K562 (cell line): ENCODE results near the gene CAGE1. TPM values are rescaled to one million over a fixed set of nuclear protein-coding genes. Genes with fewer than 3 reads are reported as not detected.
A peak's percentile ranks its signal among the peaks of the same experiment; 100 is the strongest.

ENCODE experiments used
- ATAC-seq: fragments of 200-7000 bp; cut with Tn5 transposase; 3 replicates; pipeline ENCODE4 v1.9.1; 2020; ENCODE audit warnings: moderate library complexity
- BruUV-seq: library from RNA; stranded (reverse); fragments of 400-500 nt; replicated peaks from 2 replicates; lab custom pipeline; 2021; lab: Mats Ljungman, UMichigan
- CTCF ChIA-PET: fragments of 300-600 bp; formaldehyde crosslinking; extraction: SDS; loops from one replicate; lab custom pipeline; 2021; ENCODE audit warnings: low intra/inter-chr PET ratio; lab: Yijun Ruan, JAX
- POLR2A ChIA-PET: fragments of 300-600, 350-650 bp; sonication (Branson Sonifier 250); formaldehyde crosslinking; extraction: SDS; loops from one replicate; lab custom pipeline; 2021; ENCODE audit warnings: antibody characterized with exemption, inconsistent platforms; lab: Yijun Ruan, JAX
- DNase-seq, 4 experiments: peaks; one replicate each; pipeline versions ENCODE4 v3.0.0 to v3.0.0-alpha.2; 2011 to 2018; ENCODE audit warnings: low spot score in 3 of 4, mixed read lengths in 3 of 4; ENCODE audit errors: extremely low read depth in 1 of 4
- FAIRE-seq: peaks from 2 replicates; lab custom pipeline; 2011; peaks lifted over from hg19 to GRCh38; lab: Jason Lieb, UNC
- H2AFZ ChIP-seq: 2 replicates; pipeline ENCODE4 v1.6.0; 2011; ENCODE audit warnings: low read depth, low read length, control low read depth, inconsistent platforms
- H3K27ac ChIP-seq: fragments of 200-600 bp; 3 replicates; pipeline ENCODE4 v1.8.0; 2011; ENCODE audit warnings: low read depth, mild to moderate bottlenecking, control low read depth, inconsistent platforms, low read length, moderate library complexity, mixed read lengths; ENCODE audit errors: extremely low read depth
- H3K27me3 ChIP-seq, 2 experiments: fragments of 300-600 bp in 1 of 2; 2 replicates in 1 of 2; 3 replicates in 1 of 2; pipeline versions ENCODE4 v1.6.0 to v1.8.0; 2011; ENCODE audit warnings: inconsistent platforms in 2 of 2, low read length in 2 of 2, mild to moderate bottlenecking in 1 of 2, mixed read lengths in 1 of 2, moderate library complexity in 1 of 2; ENCODE audit not compliant: control insufficient read depth in 2 of 2, insufficient read depth in 2 of 2
- H3K36me3 ChIP-seq: fragments of 300-600 bp; 3 replicates; pipeline ENCODE4 v1.8.0; 2011; ENCODE audit warnings: mild to moderate bottlenecking, low read length, inconsistent platforms; ENCODE audit not compliant: control insufficient read depth, insufficient read depth
- H3K4me1 ChIP-seq, 2 experiments: fragments of 200-600 bp in 1 of 2; replicated peaks in 1 of 2; 2 replicates in 1 of 2; 3 replicates in 1 of 2; pipeline versions ENCODE4 v1.5.1 to v1.8.0; 2011; ENCODE audit warnings: inconsistent platforms in 2 of 2, low read length in 2 of 2, mild to moderate bottlenecking in 1 of 2, mixed read lengths in 1 of 2, moderate library complexity in 1 of 2; ENCODE audit not compliant: control insufficient read depth in 2 of 2, insufficient read depth in 2 of 2
- H3K4me2 ChIP-seq: 2 replicates; pipeline ENCODE4 v1.6.1; 2011; ENCODE audit warnings: low read length, control low read depth, inconsistent platforms, mixed read lengths; ENCODE audit not compliant: insufficient read depth
- H3K4me3 ChIP-seq: fragments of 200-600 bp; sonication (generic), shearing (Covaris generic); 2 replicates; pipeline ENCODE4 v1.5.1; 2016; ENCODE audit warnings: control low read depth, inconsistent platforms
- H3K79me2 ChIP-seq: fragments of 200-600 bp; 3 replicates; pipeline ENCODE4 v1.8.0; 2011; ENCODE audit warnings: low read length, inconsistent platforms; ENCODE audit not compliant: control insufficient read depth, insufficient read depth
- H3K9ac ChIP-seq, 2 experiments: 2 replicates each; pipeline versions ENCODE4 v1.6.0 to v1.6.1; 2011; ENCODE audit warnings: low read depth in 2 of 2, low read length in 2 of 2, control low read depth in 1 of 2, inconsistent platforms in 1 of 2, mild to moderate bottlenecking in 1 of 2, mixed read lengths in 1 of 2; ENCODE audit not compliant: insufficient read depth in 1 of 2
- H3K9me1 ChIP-seq: one replicate; pipeline ENCODE4 v1.6.0; 2011; ENCODE audit warnings: inconsistent platforms, mild to moderate bottlenecking, low read length, moderate library complexity; ENCODE audit not compliant: control insufficient read depth, insufficient read depth
- H3K9me3 ChIP-seq: replicated peaks from 2 replicates; pipeline ENCODE4 v1.5.1; 2011; ENCODE audit warnings: low read depth, low read length, inconsistent platforms; ENCODE audit not compliant: control insufficient read depth, insufficient read depth
- H4K20me1 ChIP-seq: replicated peaks from 2 replicates; pipeline ENCODE4 v1.6.1; 2011; ENCODE audit warnings: low read length, inconsistent platforms, mixed read lengths; ENCODE audit not compliant: control insufficient read depth, insufficient read depth
- DIDO1 ChIP-seq: fragments of 450-650 bp; IDR thresholded peaks from 2 replicates; pipeline ENCODE4 v1.6.1; 2016; ENCODE audit warnings: low read depth, missing biosample characterization, missing genetic modification characterization
- FOXK2 ChIP-seq, 2 experiments: fragments of 450-650 bp; IDR thresholded peaks in 1 of 2; conservative IDR thresholded peaks in 1 of 2; 2 replicates each; pipeline ENCODE4 v1.6.1; 2016; ENCODE audit warnings: low read depth in 2 of 2, mild to moderate bottlenecking in 1 of 2
- PBX2 ChIP-seq, 2 experiments: IDR thresholded peaks in 1 of 2; conservative IDR thresholded peaks in 1 of 2; 2 replicates each; pipeline ENCODE4 v1.6.1; 2016; ENCODE audit warnings: low read depth in 2 of 2, mild to moderate bottlenecking in 1 of 2, missing compliant biosample characterization in 1 of 2, missing genetic modification characterization in 1 of 2, moderate library complexity in 1 of 2
- PML ChIP-seq: IDR thresholded peaks from 2 replicates; pipeline ENCODE4 v1.6.1; 2012; ENCODE audit warnings: low read length, inconsistent platforms
- ZFPM2 ChIP-seq: fragments of 250-450 bp; sonication (Bioruptor Pico); IDR thresholded peaks from 2 replicates; pipeline ENCODE4 v1.5.1; 2022; ENCODE audit warnings: mild to moderate bottlenecking
- ZNF121 ChIP-seq: sonication (generic); formaldehyde crosslinking; conservative IDR thresholded peaks from 2 replicates; pipeline ENCODE4 v1.8.0; 2022; ENCODE audit warnings: missing genetic modification reagents
- WGBS: fragments of 100-300 bp; shearing (Covaris generic); methylation state at CpG from one replicate; pipeline ENCODE4 v1.1.6; 2016; ENCODE audit warnings: low coverage, mixed read lengths; ENCODE audit not compliant: insufficient coverage; ENCODE audit errors: missing lambda C conversion rate; 5-methylcytosine and 5-hydroxymethylcytosine counted together
- in situ Hi-C: fragments of 300-500 bp; cut with MboI; formaldehyde crosslinking; loops from 4 replicates; pipeline ENCODE4 v1.15.0; 2018; ENCODE audit warnings: inconsistent platforms, mixed read lengths
- intact Hi-C: fragments of 100-400 bp; cut with micrococcal nuclease; formaldehyde crosslinking; loops from 2 replicates; pipeline ENCODE4 v1.14.2; 2022
- polyA plus RNA-seq, 8 experiments: library from polyadenylated mRNA; depleted of rRNA in 4 of 8; stranded (reverse) in 5 of 8; unstranded in 3 of 8; fragments of >200 nt; fragmentation: Nextera tagmentation in 2 of 8; fragmentation: Illumina TruSeq in 1 of 8; extraction: Ambion mirVana in 2 of 8; extraction: Trizol in 1 of 8; gene quantifications; 2 replicates each; pipeline versions ENCODE4 v1.2.1 to v1.2.3, GENCODE V29; 2011 to 2014; ENCODE audit warnings: inconsistent platforms in 1 of 8, missing spikeins in 1 of 8
- total RNA-seq, 7 experiments: library from RNA; depleted of rRNA in 6 of 7; stranded (reverse); fragments of >200 nt in 6 of 7; fragmentation: Illumina TruSeq in 2 of 7; extraction: Trizol in 2 of 7; gene quantifications; 2 replicates each; pipeline versions ENCODE4 v1.2.1 to v1.2.3, GENCODE V29; 2011 to 2021; ENCODE audit warnings: low replicate concordance in 1 of 7

CAGE1 gene
- total and polyA plus RNA-seq, 9 of the 15 experiments (the other 6 are each of a cell fraction or from before 2014, with no cell fraction given): 0.13 to 0.33 (median 0.18) TPM; not detected in 4

- H4K20me1 ChIP-seq: no peaks in the 10 kb centered on the region; the same call in 1 of the 2 replicates
- intact Hi-C loops (no loop called here), in situ Hi-C loops (no loop called here)
- ChIA-PET CTCF (interaction anchor here (0.7 kb wide), 1 partner anchor 591 kb away, joined by 3 read pairs; no protein-coding TSS in a partner anchor), POLR2A (interaction anchor here (1.0 kb wide), 1 partner anchor 30 kb away, joined by 5 read pairs; no protein-coding TSS in a partner anchor)
- H3K36me3 ChIP-seq: peaks cover 67% of the 10 kb centered on the region
- 0 out of 2 replicates have a peak, but pooled peaks have one; percentile 33 for TF ChIP-seq ZFPM2 (CRISPR knock-in tag)
- no peak for TF ChIP-seq DIDO1 (tag)
- 0 out of 2 replicates have a peak, but pooled peaks have one; percentile 20 for TF ChIP-seq PML
- TF ChIP-seq ZNF121: peak; percentile 23; the same call in 1 of the 2 replicates
- no peak for TF ChIP-seq PBX2 (CRISPR knock-in tag; IDR thresholded peaks at IDR 0.05; ENCODE audit: low read depth)
- TF ChIP-seq PBX2 (tag; conservative IDR thresholded peaks at IDR 0.05; ENCODE audit: low read depth): no peak
- TF ChIP-seq FOXK2 (conservative IDR thresholded peaks at IDR 0.05 in 1 of 2, IDR thresholded peaks at IDR 0.05 in 1 of 2; ENCODE audit: low read depth in 2 of 2): no peak
- no peak overlapping the region for H3K4me2 ChIP-seq
- no peaks in the 10 kb centered on the region for H3K9me3 ChIP-seq
- no peaks in the 10 kb centered on the region for H3K9me1 ChIP-seq
- FAIRE-seq (no peak), DNase-seq (no peak), ATAC-seq (no peak)
- H3K9ac ChIP-seq: no peak overlapping the region
- H3K4me3 ChIP-seq: no peak overlapping the region
- 98% methylated on average over 5 of the region's 5 CpGs for WGBS
- no TSS peak for BruUV-seq
- H3K79me2 ChIP-seq: peaks cover 84% of the 10 kb centered on the region
- H3K27ac ChIP-seq: no peak overlapping the region
- H3K4me1 ChIP-seq: peaks cover 16% of the 10 kb centered on the region in 2 experiments; a peak in 4 of 5 replicates
- H3K27me3 ChIP-seq: no peaks in the 10 kb centered on the region
- H2AFZ ChIP-seq: no peak overlapping the region
Measured at GRCh38 chr6:7309050-7309449, 80.5 kb downstream of the CAGE1 start.
